A549 treated with AZD9567 at 1 μM for 4 hours (cell line): ENCODE measurements around the gene LMF1. TPM values are rescaled to one million over a fixed set of nuclear protein-coding genes. Genes with fewer than 3 reads are reported as not detected.

Experiments
- total RNA-seq: library from RNA; stranded (reverse); fragments of 200-300 nt; extraction: Qiagen RNA extraction; gene quantifications from 5 replicates; pipeline ENCODE4 v1.2.3, GENCODE V29; 2022; ENCODE audit not compliant: insufficient read depth

Gene LMF1
- total RNA-seq: 6.9 to 10.7 TPM (median 8.3 TPM) in 5 replicates

GRCh38 chr16:970766-971581 lies at the start of gene LMF1:
LMF1 (minus strand) TSS chr16:970984; CDS start chr16:970980, 4 bp downstream.

GRCh38 chr16:981695-982144 lies 10.9 kb upstream of the LMF1 start, which contains the start of gene SOX8:
SOX8 (plus strand) TSS chr16:981770; CDS start chr16:981923, 153 bp downstream.

Other genes with a start within 250 kb of the LMF1 start
- gene ANTKMT, start 249.8 kb downstream of the LMF1 start, total RNA-seq: 43.2 to 64.4 TPM (median 63.4 TPM) in 5 replicates
- 3.1 to 6.8 TPM (median 4.9 TPM) in 5 replicates for gene CCDC78, start 244.5 kb downstream of the LMF1 start, total RNA-seq
- 4.1 to 22.8 TPM (median 20.5 TPM) in 5 replicates for gene HAGHL, start 243.9 kb downstream of the LMF1 start, total RNA-seq
- 21.6 to 27.5 TPM (median 25.4 TPM) in 5 replicates for gene CIAO3, start 230.0 kb downstream of the LMF1 start, total RNA-seq
- gene MSLN, start 210.2 kb downstream of the LMF1 start, total RNA-seq: 1.6 to 2.8 TPM (median 2.2 TPM) in 5 replicates
- gene RPUSD1, start 182.6 kb downstream of the LMF1 start, total RNA-seq: 29.7 to 58.4 TPM (median 53.8 TPM) in 5 replicates
- 25.3 to 43.9 TPM (median 32.1 TPM) in 5 replicates for gene CHTF18, start 182.4 kb downstream of the LMF1 start, total RNA-seq
- 0.08 TPM in 1 of 5 replicates, not detected in the others for gene GNG13, start 170.2 kb downstream of the LMF1 start, total RNA-seq
- gene SOX8, start 10.8 kb upstream of the LMF1 start, total RNA-seq: 0.63 to 3.1 TPM (median 2.7 TPM) in 5 replicates
- 0.12 to 0.18 TPM (median 0.17 TPM) in 4 of 5 replicates, not detected in the other for gene SSTR5, start 101.8 kb upstream of the LMF1 start, total RNA-seq
- gene C1QTNF8, start 125.3 kb upstream of the LMF1 start, total RNA-seq: not detected in 5 replicates
- 10.7 to 14.8 TPM (median 14.3 TPM) in 5 replicates for gene CACNA1H, start 182.1 kb upstream of the LMF1 start, total RNA-seq